Neural crest cell (in vitro differentiated cells): ENCODE results near the gene ZFP69. TPM values are rescaled to one million over a fixed set of nuclear protein-coding genes. Genes with fewer than 3 reads are reported as not detected.

ENCODE experiments used
- DNase-seq: peaks from one replicate; pipeline ENCODE4 v3.0.0; 2021; ENCODE audit warnings: low read depth, mixed read lengths, low spot score
- H3K27ac Mint-ChIP-seq: one replicate; pipeline ENCODE4 v1.8.0; 2021; ENCODE audit warnings: mild to moderate bottlenecking, mixed read lengths; ENCODE audit not compliant: unreplicated experiment
- H3K27me3 Mint-ChIP-seq: 2 replicates; pipeline ENCODE4 v1.8.0; 2021; ENCODE audit warnings: low read depth, mild to moderate bottlenecking, mixed read lengths
- H3K36me3 Mint-ChIP-seq: 2 replicates; pipeline ENCODE4 v1.8.0; 2021; ENCODE audit warnings: low read depth, mild to moderate bottlenecking, mixed read lengths
- H3K4me1 Mint-ChIP-seq: 2 replicates; pipeline ENCODE4 v1.8.0; 2021; ENCODE audit warnings: mixed read lengths
- H3K4me3 Mint-ChIP-seq: one replicate; pipeline ENCODE4 v1.8.0; 2021; ENCODE audit warnings: mild to moderate bottlenecking, mixed read lengths
- H3K9me3 Mint-ChIP-seq: 2 replicates; pipeline ENCODE4 v1.8.0; 2021; ENCODE audit warnings: mixed read lengths
- total RNA-seq: library from RNA; stranded (reverse); gene quantifications from 2 replicates; pipeline ENCODE4 v1.2.1, GENCODE V29; 2021
- TF ChIP-seq, protein P1 (sequence below): fragments of 200-600 bp; sonication (generic); conservative IDR thresholded peaks from 2 replicates; pipeline ENCODE4 v1.5.0; 2021; ENCODE audit warnings: antibody characterized with exemption, mild to moderate bottlenecking

Gene ZFP69
- total RNA-seq, 1 donor from 2014 or later = 6.9 TPM

DNA sequence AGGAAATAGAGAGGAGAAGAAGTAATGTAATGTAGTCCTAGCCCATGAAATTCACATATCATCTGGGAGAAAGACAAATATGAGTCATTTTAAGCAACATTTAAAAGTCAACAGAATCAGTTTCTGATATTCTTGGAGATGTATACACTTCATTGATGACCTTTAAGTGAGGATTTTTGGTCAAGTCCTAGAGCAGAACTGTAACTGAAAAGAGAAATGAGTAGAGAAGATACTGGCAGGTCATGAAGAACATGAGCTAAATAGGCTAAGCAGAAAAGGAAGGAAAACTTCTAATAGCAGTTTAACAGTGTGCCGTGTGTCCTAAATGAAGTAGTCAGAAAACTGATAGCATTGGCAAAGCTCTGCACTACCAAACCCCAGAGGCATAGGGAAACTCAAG is 22.2 kb upstream of the ZFP69 start:
- TF ChIP-seq, protein P1, sequence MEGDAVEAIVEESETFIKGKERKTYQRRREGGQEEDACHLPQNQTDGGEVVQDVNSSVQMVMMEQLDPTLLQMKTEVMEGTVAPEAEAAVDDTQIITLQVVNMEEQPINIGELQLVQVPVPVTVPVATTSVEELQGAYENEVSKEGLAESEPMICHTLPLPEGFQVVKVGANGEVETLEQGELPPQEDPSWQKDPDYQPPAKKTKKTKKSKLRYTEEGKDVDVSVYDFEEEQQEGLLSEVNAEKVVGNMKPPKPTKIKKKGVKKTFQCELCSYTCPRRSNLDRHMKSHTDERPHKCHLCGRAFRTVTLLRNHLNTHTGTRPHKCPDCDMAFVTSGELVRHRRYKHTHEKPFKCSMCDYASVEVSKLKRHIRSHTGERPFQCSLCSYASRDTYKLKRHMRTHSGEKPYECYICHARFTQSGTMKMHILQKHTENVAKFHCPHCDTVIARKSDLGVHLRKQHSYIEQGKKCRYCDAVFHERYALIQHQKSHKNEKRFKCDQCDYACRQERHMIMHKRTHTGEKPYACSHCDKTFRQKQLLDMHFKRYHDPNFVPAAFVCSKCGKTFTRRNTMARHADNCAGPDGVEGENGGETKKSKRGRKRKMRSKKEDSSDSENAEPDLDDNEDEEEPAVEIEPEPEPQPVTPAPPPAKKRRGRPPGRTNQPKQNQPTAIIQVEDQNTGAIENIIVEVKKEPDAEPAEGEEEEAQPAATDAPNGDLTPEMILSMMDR = no peak
- H3K27me3 Mint-ChIP-seq = no peaks in the 10 kb centered on the region
- no peak overlapping the region for H3K27ac Mint-ChIP-seq
- H3K36me3 Mint-ChIP-seq = peaks cover 85% of the 10 kb centered on the region
- peaks cover 18% of the 10 kb centered on the region for H3K4me1 Mint-ChIP-seq
- peaks cover 46% of the 10 kb centered on the region for H3K9me3 Mint-ChIP-seq
- no peak for DNase-seq
- H3K4me3 Mint-ChIP-seq = peak overlapping the region; percentile 27

DNA sequence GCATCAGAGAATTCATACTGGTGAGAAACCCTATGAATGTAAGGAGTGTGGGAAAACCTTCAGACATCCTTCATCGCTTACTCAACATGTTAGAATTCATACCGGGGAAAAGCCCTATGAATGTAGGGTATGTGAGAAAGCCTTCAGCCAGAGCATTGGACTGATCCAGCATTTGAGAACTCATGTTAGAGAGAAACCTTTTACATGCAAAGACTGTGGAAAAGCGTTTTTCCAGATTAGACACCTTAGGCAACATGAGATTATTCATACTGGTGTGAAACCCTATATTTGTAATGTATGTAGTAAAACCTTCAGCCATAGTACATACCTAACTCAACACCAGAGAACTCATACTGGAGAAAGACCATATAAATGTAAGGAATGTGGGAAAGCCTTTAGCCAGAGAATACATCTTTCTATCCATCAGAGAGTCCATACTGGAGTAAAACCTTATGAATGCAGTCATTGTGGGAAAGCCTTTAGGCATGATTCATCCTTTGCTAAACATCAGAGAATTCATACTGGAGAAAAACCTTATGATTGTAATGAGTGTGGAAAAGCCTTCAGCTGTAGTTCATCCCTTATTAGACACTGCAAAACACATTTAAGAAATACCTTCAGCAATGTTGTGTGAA is 14.0 kb upstream of the ZFP69 start:
- H3K27ac Mint-ChIP-seq = no peak overlapping the region
- TF ChIP-seq, protein P1 = no peak
- no peaks in the 10 kb centered on the region for H3K27me3 Mint-ChIP-seq
- DNase-seq = no peak
- peaks cover 51% of the 10 kb centered on the region for H3K9me3 Mint-ChIP-seq
- H3K36me3 Mint-ChIP-seq = peaks cover 86% of the 10 kb centered on the region
- no peak overlapping the region for H3K4me3 Mint-ChIP-seq
- no peaks in the 10 kb centered on the region for H3K4me1 Mint-ChIP-seq

DNA sequence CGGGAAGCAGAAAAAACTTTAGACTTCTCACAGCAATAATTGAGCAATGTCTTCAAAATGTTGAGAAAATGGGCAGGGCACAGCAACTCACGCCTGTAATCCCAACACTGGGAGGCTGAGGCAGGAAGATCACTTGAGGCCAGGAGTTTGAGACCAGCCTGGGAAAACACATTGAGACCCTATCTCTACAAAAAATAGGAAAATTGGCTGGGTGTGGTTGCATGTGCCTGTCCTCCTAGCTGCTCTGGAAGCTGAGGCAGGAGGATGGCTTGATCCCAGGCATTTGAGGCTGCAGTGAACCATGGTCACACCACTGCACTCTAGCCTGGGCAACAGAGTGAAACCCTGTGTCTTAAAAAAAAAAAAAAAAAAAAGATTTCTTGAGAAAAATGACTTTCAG is 7.8 kb upstream of the ZFP69 start:
- TF ChIP-seq, protein P1 = no peak
- Mint-ChIP-seq H3K9me3 (peaks cover 49% of the 10 kb centered on the region), H3K36me3 (peaks cover 71% of the 10 kb centered on the region), H3K4me1 (no peaks in the 10 kb centered on the region), H3K27me3 (no peaks in the 10 kb centered on the region), H3K27ac (no peak overlapping the region), H3K4me3 (peak overlapping the region; percentile 18)
- DNase-seq = no peak

DNA sequence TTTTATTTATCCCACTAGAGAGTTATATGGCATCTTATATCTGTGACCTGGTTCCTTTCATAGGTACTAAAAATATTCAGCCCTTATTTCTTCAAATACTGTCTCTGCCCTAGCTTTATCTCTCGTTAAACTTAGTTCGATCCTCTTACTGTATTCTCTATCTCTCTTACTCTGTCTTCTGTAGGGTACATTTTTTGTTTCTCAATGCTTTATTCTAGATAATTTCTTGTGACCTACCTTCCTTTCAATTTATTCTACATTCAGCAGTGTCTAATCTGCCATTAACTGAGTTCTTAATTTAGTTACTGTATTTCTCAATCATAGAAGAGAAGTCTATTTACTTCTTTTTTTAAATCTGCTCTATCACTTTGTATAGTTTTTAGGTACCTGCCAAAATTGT is 1.8 kb upstream of the ZFP69 start:
- Mint-ChIP-seq H3K36me3 (peaks cover 35% of the 10 kb centered on the region), H3K9me3 (peaks cover 24% of the 10 kb centered on the region), H3K4me1 (peaks cover 27% of the 10 kb centered on the region), H3K27ac (no peak overlapping the region), H3K27me3 (no peaks in the 10 kb centered on the region), H3K4me3 (peak overlapping the region; percentile 35)
- no peak for DNase-seq
- TF ChIP-seq, protein P1 = no peak

DNA sequence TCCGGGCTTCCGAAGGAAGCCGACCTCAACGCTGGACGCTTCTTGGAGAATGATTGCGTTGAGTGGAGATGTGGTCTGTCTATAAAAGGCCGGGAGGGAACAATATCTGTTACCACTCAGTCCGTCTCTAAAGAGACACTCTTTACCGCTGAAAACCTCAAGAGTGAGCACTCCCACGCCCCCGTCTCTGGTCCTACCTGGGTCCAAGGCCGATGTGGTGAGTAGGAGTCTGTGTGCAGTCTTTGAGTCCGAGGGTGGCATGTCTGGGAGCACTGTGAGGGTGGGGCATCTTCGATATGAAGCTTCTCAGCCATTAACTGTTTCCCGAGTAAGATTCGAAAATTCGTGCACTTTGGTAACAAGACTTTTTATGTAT is 576 bp downstream of the ZFP69 start:
- no peaks in the 10 kb centered on the region for H3K27me3 Mint-ChIP-seq
- DNase-seq = no peak
- H3K9me3 Mint-ChIP-seq = peaks cover 19% of the 10 kb centered on the region
- H3K4me3 Mint-ChIP-seq = peak overlapping the region; percentile 92
- peaks cover 27% of the 10 kb centered on the region for H3K4me1 Mint-ChIP-seq
- peaks cover 41% of the 10 kb centered on the region for H3K36me3 Mint-ChIP-seq
- peak overlapping the region; percentile 47 for H3K27ac Mint-ChIP-seq
- TF ChIP-seq, protein P1 = no peak
